Kidney capillary endothelial cell (primary cell): ENCODE data around the gene SLC26A1.
"Not testable (repeated sequence)": the region's sequence is repeated elsewhere in the genome, so short reads cannot be mapped to it uniquely, and the experiment has no call there.

Experiments used
- DNase-seq: peaks from one replicate; pipeline ENCODE4 v3.0.0-alpha.2; 2018; ENCODE audit warnings: low spot score

SLC26A1 gene

DNA sequence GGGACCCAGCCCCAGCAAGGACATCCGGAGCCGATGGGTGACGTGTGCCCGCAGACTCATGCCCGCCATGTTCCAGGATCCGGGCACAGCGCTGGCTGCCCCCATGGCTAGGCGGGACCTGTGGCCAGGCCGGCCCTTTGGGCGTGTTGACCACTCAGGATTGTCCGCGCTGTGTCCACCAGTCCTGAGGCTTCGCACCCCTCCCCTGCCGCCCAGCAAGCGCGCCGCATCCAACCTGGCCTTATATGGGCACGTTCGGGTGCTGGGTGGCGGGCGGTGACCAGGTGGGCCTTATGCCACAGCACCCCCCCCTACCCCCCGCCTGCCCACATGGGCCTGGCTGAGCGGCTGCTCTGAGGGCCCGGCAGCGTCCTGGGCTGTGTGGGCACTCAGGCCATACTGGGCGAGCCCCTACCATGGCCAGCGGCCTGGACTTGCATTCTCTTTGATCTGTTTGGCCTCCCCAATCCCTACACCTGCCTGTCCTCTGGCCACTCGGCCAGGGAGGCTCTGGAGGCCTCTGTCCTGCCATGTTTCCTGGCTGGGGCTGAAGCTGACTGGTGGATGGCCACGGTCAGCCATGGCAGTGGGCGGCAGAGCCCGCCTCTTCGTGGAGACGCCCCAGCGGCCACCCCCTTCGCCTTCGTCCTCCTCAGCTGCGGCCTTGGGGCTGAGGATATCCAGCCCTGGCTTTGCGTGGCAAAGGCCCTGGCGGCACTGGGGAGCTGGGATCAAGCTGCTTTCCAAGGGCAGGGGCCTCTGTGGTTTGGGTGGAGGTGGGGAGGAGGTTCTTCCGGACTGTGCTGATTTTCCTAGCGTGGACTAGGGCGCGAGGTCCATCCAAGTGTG lies 20.2 kb upstream of the SLC26A1 start:
- no peak for DNase-seq

DNA sequence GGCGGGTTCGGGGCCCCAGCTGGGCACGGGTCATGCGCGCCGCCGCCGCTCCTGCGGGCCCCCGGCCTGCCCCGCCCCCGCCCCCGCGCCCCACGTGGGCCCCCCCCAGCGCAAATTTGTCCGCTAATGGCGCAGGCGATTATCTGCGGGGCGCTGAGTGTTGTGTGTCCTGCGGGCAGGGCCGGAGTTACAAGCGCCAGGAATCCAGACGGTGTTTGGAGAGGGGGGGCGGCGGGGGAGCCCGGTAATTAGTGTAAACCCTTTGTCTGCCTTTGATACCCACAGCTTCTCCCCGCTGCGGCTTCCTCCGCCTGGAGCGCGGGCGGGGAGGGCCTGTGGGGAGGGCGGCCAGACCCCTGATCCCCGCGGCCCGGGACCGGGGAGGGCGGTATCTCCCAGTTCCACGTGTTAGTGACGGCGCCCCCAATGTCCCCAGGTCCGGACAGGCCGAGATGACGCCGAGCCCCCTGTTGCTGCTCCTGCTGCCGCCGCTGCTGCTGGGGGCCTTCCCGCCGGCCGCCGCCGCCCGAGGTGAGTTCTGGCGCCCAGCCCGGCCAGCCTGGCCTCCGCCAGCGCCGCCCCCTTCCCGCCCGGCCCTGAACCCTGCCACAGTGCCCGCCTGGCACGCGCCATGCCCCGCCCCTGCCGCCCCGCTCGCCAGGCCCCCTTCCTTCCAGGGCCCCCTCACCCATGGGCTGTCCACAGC lies 19.0 kb upstream of the SLC26A1 start:
- no peak for DNase-seq

- no peak for DNase-seq
These were observed 18.4 kb upstream of the SLC26A1 start for GRCh38 chr4:1011666-1012033.

- DNase-seq, result peak; percentile 52
These were observed 17.9 kb upstream of the SLC26A1 start, which contains the start of gene FGFRL1 for GRCh38 chr4:1011022-1011665. Gene FGFRL1 (plus strand): TSS chr4:1011626. CDS start chr4:1012486, 860 bp downstream.

- DNase-seq, result no peak
These were observed 17.3 kb upstream of the SLC26A1 start for GRCh38 chr4:1010395-1011021.

GRCh38 chr4:1009542-1010394 lies 16.6 kb upstream of the SLC26A1 start:
- peak; percentile 38 for DNase-seq

GRCh38 chr4:1008840-1009541 lies 15.8 kb upstream of the SLC26A1 start:
- DNase-seq, result no peak

- DNase-seq, result no peak
These were observed 13.7 kb upstream of the SLC26A1 start for GRCh38 chr4:1006856-1007255.

DNA sequence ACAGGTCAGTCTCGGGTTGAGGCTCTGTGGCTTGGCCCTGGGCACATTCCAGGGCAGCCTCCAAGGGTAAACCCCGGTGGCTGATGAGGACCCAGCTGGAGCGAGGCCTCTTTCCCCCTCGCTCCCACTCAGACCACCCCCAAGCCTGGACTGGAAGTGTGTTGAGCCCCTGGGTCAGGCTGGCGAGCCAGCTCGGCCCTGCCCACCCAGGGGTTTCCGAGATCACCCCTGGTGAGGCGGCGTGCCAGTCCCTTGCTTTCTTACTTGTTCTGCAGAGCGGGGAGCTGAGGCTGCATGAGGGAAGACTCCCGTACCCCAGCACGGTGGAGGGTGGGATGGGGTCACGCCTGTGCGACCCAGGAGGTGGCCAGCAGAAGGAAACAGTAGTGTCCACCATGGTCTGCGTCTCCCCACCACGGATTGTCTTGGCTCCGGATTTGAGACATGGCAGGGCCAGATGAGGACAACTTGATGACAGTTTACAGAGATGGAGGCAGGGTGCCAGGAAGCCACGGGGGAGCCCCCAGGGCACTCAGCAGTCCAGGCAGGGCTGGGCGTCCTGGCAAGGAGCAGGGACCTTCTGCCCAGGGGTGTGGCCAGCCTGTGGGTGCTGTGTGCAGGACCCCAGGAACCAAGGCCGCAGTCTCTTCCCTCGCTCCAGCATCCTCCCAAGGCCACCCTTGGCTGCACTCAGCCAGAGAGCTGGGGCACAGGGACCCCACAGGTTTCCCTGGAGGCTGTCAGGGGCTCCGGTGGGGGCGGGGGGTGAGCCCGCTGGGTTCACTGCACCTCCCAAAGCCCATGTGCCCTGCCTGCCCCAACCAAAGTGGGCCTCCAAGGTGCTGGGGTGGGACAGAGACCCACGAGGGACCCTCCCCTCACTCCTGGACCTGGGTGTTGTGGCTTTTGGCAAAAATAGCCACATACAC lies 11.6 kb upstream of the SLC26A1 start:
- DNase-seq, result no peak

DNA sequence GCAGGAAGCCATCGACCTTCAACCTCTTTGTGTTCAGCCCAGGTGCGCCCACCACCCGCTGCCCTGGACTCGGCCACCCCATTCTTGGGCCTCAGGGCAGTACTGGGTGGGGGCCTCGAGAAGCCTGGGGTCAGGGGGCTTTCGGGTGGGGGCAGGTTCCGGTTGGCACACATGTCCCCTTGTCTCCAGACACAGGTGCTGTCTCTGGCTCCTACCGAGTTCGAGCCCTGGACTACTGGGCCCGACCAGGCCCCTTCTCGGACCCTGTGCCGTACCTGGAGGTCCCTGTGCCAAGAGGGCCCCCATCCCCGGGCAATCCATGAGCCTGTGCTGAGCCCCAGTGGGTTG lies 10.8 kb upstream of the SLC26A1 start:
- no peak for DNase-seq

DNA sequence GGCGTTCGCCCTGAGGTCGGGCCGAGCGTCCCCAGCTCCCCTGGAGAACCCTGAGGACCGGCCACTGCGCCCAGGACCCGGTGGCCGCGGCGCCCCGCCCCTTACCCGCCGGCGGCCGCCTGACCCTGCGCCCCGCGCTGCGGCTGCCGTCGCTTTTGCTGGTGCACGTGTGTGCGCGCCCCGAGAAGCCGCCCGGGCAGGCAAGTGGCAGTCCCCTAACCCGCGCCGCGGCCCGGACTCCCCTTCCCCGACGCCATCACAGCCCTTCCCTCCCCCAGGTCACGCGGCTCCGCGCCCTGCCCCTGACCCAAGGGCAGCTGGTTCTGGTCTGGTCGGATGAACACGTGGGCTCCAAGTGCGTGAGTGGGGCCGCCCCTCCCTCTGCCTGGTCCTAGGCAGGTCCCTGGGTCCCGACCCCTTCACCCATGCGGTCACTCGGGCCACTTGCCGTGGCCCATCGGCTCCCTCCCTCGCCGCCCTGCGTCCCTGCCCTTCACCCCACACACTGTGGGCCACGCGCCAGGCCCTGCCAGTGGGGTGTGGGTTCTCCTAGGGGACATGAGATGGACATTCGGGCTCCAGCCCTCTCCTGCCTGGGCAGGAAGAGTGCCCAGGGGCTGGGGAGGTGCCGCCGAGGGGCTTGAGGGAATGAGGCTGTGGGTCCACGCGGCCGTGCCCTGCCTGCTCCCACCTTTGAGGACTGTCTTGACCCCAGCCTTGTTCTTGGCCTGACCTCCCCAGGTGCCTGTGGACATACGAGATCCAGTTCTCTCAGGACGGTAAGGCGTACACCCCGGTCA lies 10.3 kb upstream of the SLC26A1 start:
- no peak for DNase-seq

GRCh38 chr4:1002631-1003251 lies 9.5 kb upstream of the SLC26A1 start:
- no peak for DNase-seq

- DNase-seq, result no peak
These were observed 9.0 kb upstream of the SLC26A1 start for GRCh38 chr4:1002131-1002630.

DNA sequence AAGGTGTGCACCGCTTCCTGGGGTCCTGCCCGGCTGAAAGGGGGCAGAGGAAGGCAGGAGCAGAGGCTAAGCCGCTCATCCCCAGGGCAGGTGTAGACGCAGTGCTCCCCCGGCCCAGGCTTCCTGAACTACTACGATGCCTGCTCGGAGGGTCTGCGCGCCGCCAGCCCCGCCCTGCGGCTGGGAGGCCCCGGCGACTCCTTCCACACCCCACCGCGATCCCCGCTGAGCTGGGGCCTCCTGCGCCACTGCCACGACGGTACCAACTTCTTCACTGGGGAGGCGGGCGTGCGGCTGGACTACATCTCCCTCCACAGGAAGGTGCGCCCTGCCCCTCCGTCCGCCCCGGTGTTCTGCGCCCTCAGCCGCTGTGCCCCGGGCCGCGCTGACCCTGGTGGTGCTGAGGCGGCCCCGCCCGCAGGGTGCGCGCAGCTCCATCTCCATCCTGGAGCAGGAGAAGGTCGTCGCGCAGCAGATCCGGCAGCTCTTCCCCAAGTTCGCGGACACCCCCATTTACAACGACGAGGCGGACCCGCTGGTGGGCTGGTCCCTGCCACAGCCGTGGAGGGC lies 8.4 kb upstream of the SLC26A1 start:
- DNase-seq, result no peak

DNA sequence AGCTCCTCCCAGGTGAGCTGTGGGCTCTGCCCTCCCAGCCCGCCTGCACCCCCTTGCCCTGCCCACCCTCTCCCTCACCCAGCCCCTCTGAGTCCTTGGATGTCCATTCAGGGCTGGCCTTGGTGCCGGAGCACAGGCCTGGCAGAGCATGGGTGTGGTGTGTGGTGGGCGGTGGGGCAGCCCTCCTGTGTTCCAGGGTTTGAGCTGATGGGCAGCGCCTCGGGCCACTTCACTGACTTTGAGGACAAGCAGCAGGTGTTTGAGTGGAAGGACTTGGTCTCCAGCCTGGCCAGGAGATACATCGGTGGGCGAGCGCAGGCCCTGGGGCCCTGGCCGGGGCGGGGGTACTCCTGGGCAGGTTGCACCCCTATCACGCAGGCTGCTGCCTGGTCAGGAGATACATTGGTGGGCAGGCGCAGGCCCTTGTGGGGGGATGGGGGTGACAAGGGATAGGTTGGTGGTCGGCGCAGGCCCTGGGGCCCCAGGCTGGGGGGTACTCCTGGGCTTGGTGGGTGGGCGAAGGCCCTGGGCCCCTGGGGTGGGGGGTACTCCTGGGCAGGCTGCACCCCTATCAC lies 7.6 kb upstream of the SLC26A1 start:
- no peak for DNase-seq

- DNase-seq, result no peak
These were observed 6.8 kb upstream of the SLC26A1 start for GRCh38 chr4:999882-1000425.

DNA sequence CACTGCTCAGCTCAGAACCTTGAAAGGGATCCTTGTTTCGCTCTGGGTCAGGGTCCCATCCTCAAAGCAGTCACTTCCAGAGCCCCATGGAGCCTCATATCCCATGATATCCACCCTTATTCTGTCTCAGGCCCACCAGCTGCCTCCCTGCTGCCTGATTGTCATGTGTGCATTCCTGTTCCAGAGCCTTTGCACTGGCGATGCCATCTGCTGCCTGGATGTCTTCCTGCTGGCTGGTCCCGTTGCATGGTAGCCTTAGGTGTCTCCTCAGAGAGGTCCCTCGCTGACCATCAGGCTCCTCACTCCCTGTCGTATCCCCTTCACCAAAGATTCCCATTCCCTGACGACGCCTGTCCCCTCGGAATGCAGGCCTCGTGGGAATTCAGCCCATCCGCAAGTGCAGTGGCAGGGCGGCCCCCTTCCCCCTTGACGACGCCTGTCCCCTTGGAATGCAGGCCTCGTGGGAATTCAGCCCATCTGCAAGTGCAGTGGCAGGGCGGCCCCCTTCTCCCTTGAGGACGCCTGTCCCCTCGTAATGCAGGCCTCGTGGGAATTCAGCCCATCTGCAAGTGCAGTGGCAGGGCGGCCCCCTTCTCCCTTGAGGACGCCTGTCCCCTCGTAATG lies 6.1 kb upstream of the SLC26A1 start:
- not testable (repeated sequence) for DNase-seq
